T follicular helper cell (primary cell): Measurements from ENCODE around the gene NHS.
"Not testable (repeated sequence)": the region's sequence is repeated elsewhere in the genome, so short reads cannot be mapped to it uniquely, and the experiment has no call there.

ENCODE experiments used
- DNase-seq: peaks from one replicate; pipeline ENCODE4 v3.0.0-alpha.2; 2020; ENCODE audit warnings: low read depth

Gene NHS

GRCh38 chrX:17496407-17496806 is 121.4 kb downstream of the NHS start:
- no peak for DNase-seq

GRCh38 chrX:17497193-17497592 is 122.2 kb downstream of the NHS start:
- DNase-seq: no peak

- DNase-seq: no peak
Measured at GRCh38 chrX:17499512-17499911, 124.5 kb downstream of the NHS start.

- no peak for DNase-seq
Measured at GRCh38 chrX:17500145-17500579, 125.2 kb downstream of the NHS start.

GRCh38 chrX:17501746-17502145 is 126.7 kb downstream of the NHS start:
- no peak for DNase-seq

GRCh38 chrX:17506352-17506751 is 131.4 kb downstream of the NHS start:
- DNase-seq: not testable (repeated sequence)

GRCh38 chrX:17511556-17511955 is 136.6 kb downstream of the NHS start:
- no peak for DNase-seq

GRCh38 chrX:17519358-17519757 is 144.4 kb downstream of the NHS start:
- DNase-seq: no peak

- DNase-seq: no peak
Measured at GRCh38 chrX:17520016-17520615, 145.1 kb downstream of the NHS start.

GRCh38 chrX:17521871-17522693 is 147.1 kb downstream of the NHS start:
- DNase-seq: no peak

- DNase-seq: no peak
Measured at GRCh38 chrX:17525266-17525665, 150.3 kb downstream of the NHS start.

GRCh38 chrX:17525762-17526555 is 151.0 kb downstream of the NHS start:
- no peak for DNase-seq

- DNase-seq: no peak
Measured at GRCh38 chrX:17527135-17527701, 152.2 kb downstream of the NHS start.

- no peak for DNase-seq
Measured at GRCh38 chrX:17527922-17528321, 152.9 kb downstream of the NHS start.

- DNase-seq: no peak
Measured at GRCh38 chrX:17529151-17529745, 154.2 kb downstream of the NHS start.

- DNase-seq: no peak
Measured at GRCh38 chrX:17531500-17531899, 156.5 kb downstream of the NHS start.

GRCh38 chrX:17535229-17535628 is 160.2 kb downstream of the NHS start:
- no peak for DNase-seq

GRCh38 chrX:17537723-17538243 is 162.8 kb downstream of the NHS start:
- DNase-seq: no peak

GRCh38 chrX:17542123-17542522 is 167.1 kb downstream of the NHS start:
- no peak for DNase-seq

- DNase-seq: no peak
Measured at GRCh38 chrX:17544821-17545220, 169.8 kb downstream of the NHS start.

GRCh38 chrX:17546356-17546755 is 171.4 kb downstream of the NHS start:
- no peak for DNase-seq

GRCh38 chrX:17547658-17548057 is 172.7 kb downstream of the NHS start:
- no peak for DNase-seq
